ENCODE measurements around the gene FANCG. TPM values are rescaled to one million over a fixed set of nuclear protein-coding genes. Genes with fewer than 3 reads are reported as not detected.

Gene FANCG
- polyA plus RNA-seq, 3 donors from 2014 or later: 9.5 to 15.0 (median 10.6) TPM

Other genes starting within 250 kb of the FANCG start
- gene PHF24, start 121.7 kb downstream of the FANCG start, polyA plus RNA-seq: not detected
- gene DNAJB5, start 90.2 kb downstream of the FANCG start, polyA plus RNA-seq: 1 to 10 TPM; 1.0 to 1.7 (median 1.4) TPM
- 100 to 1,000 TPM; 173 to 252 (median 248) TPM for gene VCP, start 7.3 kb downstream of the FANCG start, polyA plus RNA-seq
- gene PIGO, start 16.6 kb upstream of the FANCG start, polyA plus RNA-seq: 10 to 100 TPM; 23.6 to 38.9 (median 27.8) TPM
- 100 to 1,000 TPM in 2 of 3 donors, 10 to 100 TPM in 1; 79.7 to 155 (median 116) TPM for gene STOML2, start 23.2 kb upstream of the FANCG start, polyA plus RNA-seq
- 10 to 100 TPM in 1 of 3 donors, 1 to 10 TPM in 2; 3.3 to 15.6 (median 5.3) TPM for gene ATOSB, start 35.9 kb upstream of the FANCG start, polyA plus RNA-seq
- under 1 TPM in 1 of 3 donors, not detected in 2; 0.07 TPM for gene UNC13B, start 82.1 kb upstream of the FANCG start, polyA plus RNA-seq